Measurements from ENCODE around the gene GDA.

Gene GDA

DNA sequence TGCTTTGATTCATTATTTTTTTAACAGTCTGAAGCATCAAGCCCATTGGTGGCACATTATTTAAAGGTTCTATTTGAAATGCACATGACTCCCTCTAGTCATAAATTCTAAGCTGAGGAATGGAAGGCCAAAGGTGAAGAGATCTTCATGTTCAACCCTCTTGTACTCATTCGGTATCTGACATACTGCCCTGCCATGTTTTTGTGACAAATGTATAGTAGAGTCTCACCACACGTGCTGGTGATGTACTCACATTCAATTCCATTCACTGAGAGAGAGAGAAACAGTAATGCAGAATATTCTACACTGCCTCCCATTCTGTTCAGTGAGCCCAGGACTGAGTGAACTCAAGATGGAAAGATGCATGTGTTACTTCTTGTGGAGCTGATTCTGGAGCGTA is 98.3 kb downstream of the GDA start:
- H3K4me3 ChIP-seq: no peak overlapping the region
- H3K4me1 ChIP-seq: no peaks in the 10 kb centered on the region
- intact Hi-C loops (cut with DNase I; ENCODE audit: low total_unique reads): loop anchor here (10.0 kb wide), 1 partner anchor 1247 kb away; no protein-coding TSS in a partner anchor
- no peaks in the 10 kb centered on the region for H3K36me3 ChIP-seq
- DNase-seq: no peak
- H3K9me3 ChIP-seq: no peaks in the 10 kb centered on the region
- no peaks in the 10 kb centered on the region for H3K27me3 ChIP-seq
- no peak overlapping the region for H3K27ac ChIP-seq
- TF ChIP-seq, protein P1, sequence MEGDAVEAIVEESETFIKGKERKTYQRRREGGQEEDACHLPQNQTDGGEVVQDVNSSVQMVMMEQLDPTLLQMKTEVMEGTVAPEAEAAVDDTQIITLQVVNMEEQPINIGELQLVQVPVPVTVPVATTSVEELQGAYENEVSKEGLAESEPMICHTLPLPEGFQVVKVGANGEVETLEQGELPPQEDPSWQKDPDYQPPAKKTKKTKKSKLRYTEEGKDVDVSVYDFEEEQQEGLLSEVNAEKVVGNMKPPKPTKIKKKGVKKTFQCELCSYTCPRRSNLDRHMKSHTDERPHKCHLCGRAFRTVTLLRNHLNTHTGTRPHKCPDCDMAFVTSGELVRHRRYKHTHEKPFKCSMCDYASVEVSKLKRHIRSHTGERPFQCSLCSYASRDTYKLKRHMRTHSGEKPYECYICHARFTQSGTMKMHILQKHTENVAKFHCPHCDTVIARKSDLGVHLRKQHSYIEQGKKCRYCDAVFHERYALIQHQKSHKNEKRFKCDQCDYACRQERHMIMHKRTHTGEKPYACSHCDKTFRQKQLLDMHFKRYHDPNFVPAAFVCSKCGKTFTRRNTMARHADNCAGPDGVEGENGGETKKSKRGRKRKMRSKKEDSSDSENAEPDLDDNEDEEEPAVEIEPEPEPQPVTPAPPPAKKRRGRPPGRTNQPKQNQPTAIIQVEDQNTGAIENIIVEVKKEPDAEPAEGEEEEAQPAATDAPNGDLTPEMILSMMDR (IDR thresholded peaks at IDR 0.05): no peak

DNA sequence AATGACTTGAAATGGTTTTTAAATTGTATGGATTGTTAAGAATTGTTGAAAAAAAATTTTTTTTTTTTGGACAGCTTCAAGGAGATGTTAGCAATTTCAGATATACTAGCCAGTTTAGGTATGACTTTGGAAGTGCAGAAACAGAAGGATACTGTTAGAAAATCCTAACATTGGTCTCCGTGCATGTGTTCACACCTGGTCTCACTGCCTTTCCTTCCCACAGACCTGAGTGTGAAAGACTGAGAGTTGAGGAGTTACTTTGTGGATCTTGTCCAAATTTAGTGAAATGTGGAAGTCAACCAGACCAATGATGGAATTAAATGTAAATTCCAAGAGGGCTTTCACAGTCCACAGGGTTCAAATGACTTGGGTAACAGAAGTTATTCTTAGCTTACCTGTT is 102.3 kb downstream of the GDA start:
- DNase-seq: no peak
- H3K4me1 ChIP-seq: no peaks in the 10 kb centered on the region
- TF ChIP-seq, protein P1 (IDR thresholded peaks at IDR 0.05): no peak
- H3K27me3 ChIP-seq: peaks cover 0 to under 1% of the 10 kb centered on the region in 2 donors
- H3K4me3 ChIP-seq: no peak overlapping the region
- intact Hi-C loops (cut with DNase I; ENCODE audit: low total_unique reads): no loop called here
- no peaks in the 10 kb centered on the region for H3K9me3 ChIP-seq
- no peaks in the 10 kb centered on the region for H3K36me3 ChIP-seq
- H3K27ac ChIP-seq: no peak overlapping the region

DNA sequence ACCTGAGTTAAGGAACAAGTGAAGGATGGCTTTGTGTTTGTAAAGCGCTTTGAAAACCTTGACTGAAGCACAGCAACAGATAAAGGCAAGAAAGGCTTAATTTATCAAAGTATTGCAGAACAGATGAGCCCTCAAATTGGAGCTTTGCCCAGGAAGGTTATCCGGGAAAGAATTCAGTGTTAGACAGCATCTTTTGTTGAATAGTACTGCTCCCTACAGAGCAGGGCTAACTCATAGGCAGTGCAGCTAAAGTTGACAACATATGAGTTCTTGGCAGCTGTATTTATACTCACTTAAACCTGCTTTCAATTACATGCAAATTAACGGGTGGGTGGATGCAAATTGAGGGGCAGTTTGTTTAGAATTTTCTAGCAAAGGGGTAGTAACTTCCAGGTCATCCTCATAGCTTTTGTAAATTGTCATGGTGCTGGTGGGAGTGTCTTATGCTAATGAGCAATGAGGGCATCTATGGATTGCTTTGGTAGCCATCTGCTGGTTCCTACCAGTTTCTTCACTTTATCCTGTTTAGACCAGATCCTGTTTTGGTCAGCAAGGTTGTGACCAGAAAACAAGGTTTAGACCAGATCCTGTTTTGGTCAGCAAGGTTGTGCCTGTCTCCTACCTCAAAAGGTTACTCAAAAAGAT is 105.8 kb downstream of the GDA start:
- no peaks in the 10 kb centered on the region for H3K4me1 ChIP-seq
- no peaks in the 10 kb centered on the region for H3K9me3 ChIP-seq
- peaks cover 0 to 17% of the 10 kb centered on the region in 2 donors for H3K27me3 ChIP-seq
- no peak overlapping the region for H3K27ac ChIP-seq
- H3K4me3 ChIP-seq: no peak overlapping the region
- DNase-seq: no peak
- H3K36me3 ChIP-seq: no peaks in the 10 kb centered on the region
- intact Hi-C loops (cut with DNase I; ENCODE audit: low total_unique reads): no loop called here
- TF ChIP-seq, protein P1 (IDR thresholded peaks at IDR 0.05): no peak

DNA sequence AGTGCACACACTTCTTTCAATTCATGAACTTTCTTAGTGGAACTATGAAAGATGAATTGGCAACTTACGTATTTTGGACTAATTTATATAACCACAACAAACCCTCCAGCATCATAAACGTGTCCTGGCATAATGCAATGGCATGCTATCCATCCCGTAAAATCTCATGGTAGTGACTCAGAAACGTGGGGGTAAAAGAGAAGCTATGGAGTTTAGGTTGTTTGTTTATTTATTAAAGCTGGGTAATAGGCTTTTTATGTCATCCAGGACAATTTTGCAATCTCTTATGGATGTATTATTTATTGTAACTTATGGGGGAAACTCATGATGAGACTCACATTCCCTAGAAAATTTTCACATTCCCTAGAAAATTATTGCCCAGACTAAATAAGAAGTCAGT is 106.3 kb downstream of the GDA start:
- TF ChIP-seq, protein P1 (IDR thresholded peaks at IDR 0.05): no peak

DNA sequence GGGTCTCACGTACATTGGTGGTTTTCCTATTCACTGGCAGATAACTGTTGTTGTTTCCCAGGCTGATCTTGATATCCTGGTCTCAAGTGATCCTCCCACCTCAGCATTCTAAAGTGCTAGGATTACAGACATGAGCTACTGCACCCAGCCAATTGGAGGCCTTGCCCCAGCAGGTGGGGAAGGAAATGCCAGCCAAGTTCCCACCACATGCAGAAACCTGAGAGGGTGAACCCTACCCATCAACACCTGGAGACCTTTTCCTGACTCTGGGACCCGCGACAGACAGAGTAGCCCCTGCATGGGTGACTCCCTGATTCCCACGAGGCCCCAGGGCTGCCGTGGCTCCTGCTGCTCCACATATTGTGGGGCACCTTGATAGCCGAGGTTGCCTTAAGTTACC is 107.7 kb downstream of the GDA start:
- no peaks in the 10 kb centered on the region for H3K4me1 ChIP-seq
- no peak for DNase-seq
- TF ChIP-seq, protein P1 (IDR thresholded peaks at IDR 0.05): no peak
- no peaks in the 10 kb centered on the region for H3K9me3 ChIP-seq
- H3K4me3 ChIP-seq: no peak overlapping the region
- intact Hi-C loops (cut with DNase I; ENCODE audit: low total_unique reads): no loop called here
- no peak overlapping the region for H3K27ac ChIP-seq
- peaks cover 0 to 17% of the 10 kb centered on the region in 2 donors for H3K27me3 ChIP-seq
- no peaks in the 10 kb centered on the region for H3K36me3 ChIP-seq

More for the DNA sequence above, 106.3 kb downstream of the GDA start:
- no peak for DNase-seq
- intact Hi-C loops (cut with DNase I; ENCODE audit: low total_unique reads): no loop called here
- Histone ChIP-seq H3K4me3 (no peak overlapping the region), H3K27ac (no peak overlapping the region), H3K9me3 (no peaks in the 10 kb centered on the region), H3K27me3 (peaks cover 0 to 17% of the 10 kb centered on the region in 2 donors), H3K4me1 (no peaks in the 10 kb centered on the region), H3K36me3 (no peaks in the 10 kb centered on the region)
